GM18502 (cell line): ENCODE data around the gene SRSF7.
A peak's percentile ranks its signal among the peaks of the same experiment; 100 is the strongest.
"Not testable (repeated sequence)": the region's sequence is repeated elsewhere in the genome, so short reads cannot be mapped to it uniquely, and the experiment has no call there.

Experiments used
- ATAC-seq: cut with Tn5 transposase; IDR thresholded peaks from one replicate; pipeline ENCODE4 v1.9.1; 2021; ENCODE audit warnings: mild to moderate bottlenecking; ENCODE audit not compliant: unreplicated experiment, poor library complexity

SRSF7 gene

GRCh38 chr2:38755891-38756290 is 4.7 kb upstream of the SRSF7 start:
- ATAC-seq, result not testable (repeated sequence)

- ATAC-seq, result no peak
Measured at GRCh38 chr2:38754506-38754905, 3.3 kb upstream of the SRSF7 start.

DNA sequence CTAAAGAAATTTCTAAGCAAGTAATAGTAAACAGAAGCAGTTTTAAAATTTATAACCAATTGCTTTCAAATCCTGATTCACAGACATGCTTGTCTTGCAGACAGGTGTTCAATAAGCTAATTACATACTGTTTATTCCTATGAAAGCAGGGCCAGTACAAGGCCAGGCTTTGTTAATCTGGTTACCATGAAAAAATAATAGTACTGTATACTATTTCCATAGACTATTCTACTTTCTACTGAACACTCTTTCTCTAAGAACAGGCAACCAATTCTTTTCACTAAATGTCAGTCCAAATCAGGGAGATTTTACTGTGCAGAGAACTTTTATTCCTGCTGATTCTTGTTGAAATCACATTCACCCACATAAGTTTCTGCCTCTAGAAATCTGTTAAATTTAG is 2.9 kb upstream of the SRSF7 start:
- no peak for ATAC-seq

- peak; percentile 35 for ATAC-seq
Measured at GRCh38 chr2:38751596-38752410, 642 bp upstream of the SRSF7 start.

- ATAC-seq, result peak; percentile 34
Measured at GRCh38 chr2:38750011-38750890, 910 bp downstream of the SRSF7 start.

GRCh38 chr2:38748943-38749804 is 2.0 kb downstream of the SRSF7 start:
- ATAC-seq, result no peak

DNA sequence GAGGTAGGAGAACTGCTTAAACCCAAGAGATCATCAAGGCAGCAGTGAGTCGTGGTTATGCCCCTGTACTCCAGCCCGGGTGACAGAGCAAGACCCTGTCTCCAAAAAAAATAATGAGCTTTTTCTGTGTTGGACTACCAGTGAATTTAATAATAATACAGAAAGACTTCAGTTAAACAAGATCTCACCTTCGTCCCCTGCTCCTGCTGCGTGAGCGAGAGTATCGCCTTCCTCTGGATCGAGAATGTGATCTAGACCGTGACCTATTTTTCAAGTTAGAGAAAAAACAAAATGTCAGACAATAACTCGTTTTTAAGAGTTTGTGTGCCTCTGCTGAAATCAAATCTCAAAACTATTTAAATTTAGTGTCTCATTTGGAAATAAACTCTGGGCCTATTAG is 2.8 kb downstream of the SRSF7 start:
- ATAC-seq, result no peak

GRCh38 chr2:38747819-38748218 is 3.3 kb downstream of the SRSF7 start:
- ATAC-seq, result no peak

DNA sequence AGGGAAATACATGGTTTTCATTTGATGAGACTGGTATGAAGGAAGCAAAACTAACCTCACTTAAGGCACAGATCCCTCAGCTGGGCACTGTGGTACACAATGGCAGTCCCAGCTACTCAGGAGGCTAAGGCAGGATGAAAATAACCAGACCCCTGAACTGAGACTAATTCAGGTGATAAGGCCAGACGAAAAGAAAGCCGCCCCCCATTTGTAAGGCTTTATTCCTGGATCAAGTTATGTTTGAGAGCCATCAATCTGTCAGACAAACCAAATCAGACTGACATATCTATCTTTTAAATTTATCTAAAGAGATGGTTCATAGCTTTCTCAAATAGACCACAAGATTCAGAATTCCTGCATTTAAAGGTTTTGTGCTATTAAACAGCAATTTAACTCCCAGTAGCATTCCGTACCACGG is 4.1 kb downstream of the SRSF7 start:
- ATAC-seq, result no peak

DNA sequence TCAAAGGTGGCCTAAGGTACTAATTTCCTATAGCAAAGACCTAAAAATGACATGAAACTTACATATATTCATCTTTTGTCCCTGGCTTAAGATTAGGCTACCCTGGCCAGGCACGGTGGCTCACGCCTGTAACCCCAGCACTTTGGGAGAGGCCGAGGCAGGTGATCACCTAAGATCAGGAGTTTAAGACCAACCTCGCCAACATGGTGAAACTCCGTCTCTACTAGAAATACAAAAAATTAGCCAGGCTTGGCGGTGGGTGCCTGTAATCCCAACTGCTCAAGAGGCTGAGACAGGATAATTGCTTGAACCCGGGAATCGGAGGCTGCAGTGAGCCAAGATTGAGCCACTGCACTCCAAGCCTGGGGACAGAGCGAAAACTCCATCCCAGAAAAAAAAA is 5.9 kb downstream of the SRSF7 start:
- no peak for ATAC-seq

GRCh38 chr2:38744399-38744780 is 6.8 kb downstream of the SRSF7 start:
- no peak for ATAC-seq

- no peak for ATAC-seq
Measured at GRCh38 chr2:38743672-38744398, 7.3 kb downstream of the SRSF7 start.

DNA sequence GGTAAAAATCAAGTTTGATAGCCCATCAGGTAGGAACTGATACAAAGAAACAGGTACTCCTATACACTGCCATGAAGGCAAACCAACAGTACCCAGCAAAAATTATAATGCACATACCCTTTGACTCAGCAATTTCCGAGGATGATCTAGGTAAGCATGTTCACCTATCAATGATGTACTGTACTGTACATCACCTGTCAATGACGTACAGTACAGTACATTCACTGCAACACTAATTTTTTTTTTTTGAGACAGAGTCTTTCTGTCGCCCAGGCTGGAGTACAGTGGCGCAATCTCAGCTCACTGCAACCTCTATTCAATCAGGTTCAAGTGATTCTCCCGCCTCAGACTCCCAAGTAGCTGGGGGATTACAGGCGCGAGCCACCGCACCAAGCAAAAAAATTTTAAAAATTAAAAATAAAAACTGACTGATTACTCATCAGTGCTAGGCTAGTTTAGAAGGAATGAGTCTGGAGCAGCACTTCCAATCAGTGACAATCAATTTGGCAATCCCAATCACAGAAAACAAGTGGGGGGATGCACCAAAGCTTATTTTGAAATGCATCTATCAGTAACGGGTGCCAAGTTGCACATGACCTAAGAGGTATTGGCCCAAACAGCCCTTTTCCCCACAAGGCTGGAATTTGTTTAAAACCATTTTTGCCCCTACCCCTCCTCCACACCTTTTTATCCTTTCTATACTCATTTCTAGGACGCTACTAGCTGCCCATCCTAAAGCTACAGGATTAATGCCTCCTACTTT is 8.2 kb downstream of the SRSF7 start:
- no peak for ATAC-seq

DNA sequence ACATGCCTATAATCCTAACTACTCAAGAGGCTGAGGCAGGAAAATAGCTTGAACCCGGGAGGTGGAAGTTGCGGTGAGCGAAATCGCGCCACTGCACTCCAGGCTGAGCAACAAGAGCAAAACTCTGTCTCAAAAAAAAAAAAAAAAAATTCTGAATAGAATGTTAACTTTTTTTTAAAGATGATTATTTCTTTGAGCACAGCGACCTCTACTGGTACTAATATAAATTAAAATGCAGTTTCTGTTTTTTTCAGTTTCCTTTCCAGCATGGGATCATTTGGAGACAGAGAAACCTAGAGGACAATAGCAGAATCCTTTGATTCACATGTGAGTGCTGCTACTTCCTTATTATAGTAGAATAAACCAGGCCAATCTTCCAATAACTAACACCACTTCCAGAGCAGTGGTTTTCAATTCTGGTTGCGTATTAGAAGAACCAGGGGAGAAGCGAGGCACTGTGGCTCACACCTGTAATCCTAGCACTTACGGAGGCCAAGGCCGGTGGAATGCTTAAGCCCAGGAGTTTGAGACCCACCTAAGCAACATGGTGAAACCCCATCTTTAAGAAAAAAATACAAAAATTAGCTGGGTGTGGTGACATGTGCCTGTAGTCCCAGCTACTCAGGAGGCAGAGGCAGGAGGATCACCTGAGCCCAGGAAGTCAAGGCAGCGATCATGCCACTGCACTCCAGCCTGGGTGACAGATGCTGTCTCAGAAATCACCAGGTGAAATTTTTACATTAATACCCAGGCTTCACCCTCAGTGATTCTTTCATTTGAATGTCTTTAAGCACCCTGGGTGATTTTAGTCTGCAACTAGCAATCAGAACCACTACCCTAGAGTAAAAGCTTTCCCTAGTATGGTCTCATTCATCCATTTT is 10.1 kb downstream of the SRSF7 start:
- no peak for ATAC-seq

GRCh38 chr2:38739524-38739923 is 11.6 kb downstream of the SRSF7 start:
- no peak for ATAC-seq

DNA sequence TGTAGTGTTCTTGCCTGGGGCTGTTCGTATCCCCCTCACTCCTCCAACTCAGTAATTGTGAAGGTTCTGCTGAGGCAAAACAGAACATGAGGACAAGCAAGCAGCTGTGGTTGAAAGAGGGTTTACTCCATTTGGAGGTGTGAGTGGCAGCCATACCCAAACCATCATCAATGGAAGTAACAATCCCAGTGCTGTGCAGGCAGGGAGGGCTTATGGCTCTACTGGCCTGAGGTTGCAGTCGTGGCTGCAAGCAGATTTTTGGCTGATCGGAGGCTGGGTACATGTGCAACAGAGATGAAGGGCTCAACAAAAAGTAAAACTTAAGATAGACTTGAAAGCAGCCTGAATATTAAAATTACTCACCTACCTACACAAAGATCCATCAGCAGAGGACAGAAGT is 13.2 kb downstream of the SRSF7 start:
- no peak for ATAC-seq

- ATAC-seq, result not testable (repeated sequence)
Measured at GRCh38 chr2:38737000-38737698, 14.0 kb downstream of the SRSF7 start.

- no peak for ATAC-seq
Measured at GRCh38 chr2:38735999-38736320, 15.2 kb downstream of the SRSF7 start.
